ENCODE data around the gene KCNJ9. TPM values are rescaled to one million over a fixed set of nuclear protein-coding genes. Genes with fewer than 3 reads are reported as not detected.

KCNJ9 gene
- total RNA-seq, 1 donor from 2014 or later = 0.05 TPM

GRCh38 chr1:160077486-160077885 is 3.9 kb upstream of the KCNJ9 start:
- Mint-ChIP-seq H3K27ac (ENCODE audit: unreplicated experiment) (no peak overlapping the region), H3K36me3 (ENCODE audit: low read depth, unreplicated experiment) (no peaks in the 10 kb centered on the region), H3K27me3 (ENCODE audit: unreplicated experiment) (peaks cover 12% of the 10 kb centered on the region), H3K4me3 (ENCODE audit: unreplicated experiment) (no peak overlapping the region), H3K4me1 (ENCODE audit: unreplicated experiment) (peaks cover 12% of the 10 kb centered on the region), H3K9me3 (ENCODE audit: unreplicated experiment) (no peaks in the 10 kb centered on the region)
- DNase-seq (ENCODE audit: low spot score) = no peak
- TF ChIP-seq CTCF (IDR thresholded peaks at IDR 0.05; ENCODE audit: unreplicated experiment) = no peak

- peak; percentile 88 for TF ChIP-seq CTCF (IDR thresholded peaks at IDR 0.05; ENCODE audit: unreplicated experiment)
- Mint-ChIP-seq H3K36me3 (ENCODE audit: low read depth, unreplicated experiment) (no peaks in the 10 kb centered on the region), H3K27me3 (ENCODE audit: unreplicated experiment) (peaks cover 18% of the 10 kb centered on the region), H3K4me1 (ENCODE audit: unreplicated experiment) (peaks cover 16% of the 10 kb centered on the region), H3K4me3 (ENCODE audit: unreplicated experiment) (no peak overlapping the region), H3K27ac (ENCODE audit: unreplicated experiment) (no peak overlapping the region), H3K9me3 (ENCODE audit: unreplicated experiment) (no peaks in the 10 kb centered on the region)
- peak; percentile 61 for DNase-seq (ENCODE audit: low spot score)
Measured at GRCh38 chr1:160078512-160079195, 2.7 kb upstream of the KCNJ9 start.

- peaks cover 16% of the 10 kb centered on the region for H3K4me1 Mint-ChIP-seq (ENCODE audit: unreplicated experiment)
- H3K27ac Mint-ChIP-seq (ENCODE audit: unreplicated experiment) = no peak overlapping the region
- H3K4me3 Mint-ChIP-seq (ENCODE audit: unreplicated experiment) = no peak overlapping the region
- no peaks in the 10 kb centered on the region for H3K9me3 Mint-ChIP-seq (ENCODE audit: unreplicated experiment)
- TF ChIP-seq CTCF (IDR thresholded peaks at IDR 0.05; ENCODE audit: unreplicated experiment) = no peak
- H3K36me3 Mint-ChIP-seq (ENCODE audit: low read depth, unreplicated experiment) = no peaks in the 10 kb centered on the region
- peaks cover 18% of the 10 kb centered on the region for H3K27me3 Mint-ChIP-seq (ENCODE audit: unreplicated experiment)
- DNase-seq (ENCODE audit: low spot score) = no peak
Measured at GRCh38 chr1:160079448-160079847, 1.9 kb upstream of the KCNJ9 start.

- H3K4me1 Mint-ChIP-seq (ENCODE audit: unreplicated experiment) = peaks cover 16% of the 10 kb centered on the region
- H3K27me3 Mint-ChIP-seq (ENCODE audit: unreplicated experiment) = peaks cover 23% of the 10 kb centered on the region
- no peaks in the 10 kb centered on the region for H3K9me3 Mint-ChIP-seq (ENCODE audit: unreplicated experiment)
- no peak for TF ChIP-seq CTCF (IDR thresholded peaks at IDR 0.05; ENCODE audit: unreplicated experiment)
- no peak for DNase-seq (ENCODE audit: low spot score)
- H3K4me3 Mint-ChIP-seq (ENCODE audit: unreplicated experiment) = no peak overlapping the region
- H3K27ac Mint-ChIP-seq (ENCODE audit: unreplicated experiment) = no peak overlapping the region
- no peaks in the 10 kb centered on the region for H3K36me3 Mint-ChIP-seq (ENCODE audit: low read depth, unreplicated experiment)
Measured at GRCh38 chr1:160080381-160081100, 797 bp upstream of the KCNJ9 start.

GRCh38 chr1:160082487-160082886 is 1.1 kb downstream of the KCNJ9 start:
- H3K9me3 Mint-ChIP-seq (ENCODE audit: unreplicated experiment) = no peaks in the 10 kb centered on the region
- H3K4me3 Mint-ChIP-seq (ENCODE audit: unreplicated experiment) = no peak overlapping the region
- H3K36me3 Mint-ChIP-seq (ENCODE audit: low read depth, unreplicated experiment) = no peaks in the 10 kb centered on the region
- DNase-seq (ENCODE audit: low spot score) = no peak
- no peak overlapping the region for H3K27ac Mint-ChIP-seq (ENCODE audit: unreplicated experiment)
- peaks cover 14% of the 10 kb centered on the region for H3K4me1 Mint-ChIP-seq (ENCODE audit: unreplicated experiment)
- no peak for TF ChIP-seq CTCF (IDR thresholded peaks at IDR 0.05; ENCODE audit: unreplicated experiment)
- H3K27me3 Mint-ChIP-seq (ENCODE audit: unreplicated experiment) = peaks cover 27% of the 10 kb centered on the region
